ENCODE measurements around the gene MORN3.

- TF ChIP-seq CTCF (IDR thresholded peaks at IDR 0.05; ENCODE audit: low read length) (no peak), EZH2phosphoT487 (IDR thresholded peaks at IDR 0.05; ENCODE audit: low read length) (no peak)
These were observed 20.1 kb downstream of the MORN3 start for GRCh38 chr12:121649322-121649721.
